ENCODE data around the gene TMEM248.
A peak's percentile ranks its signal among the peaks of the same experiment; 100 is the strongest.
"Not testable (repeated sequence)": the region's sequence is repeated elsewhere in the genome, so short reads cannot be mapped to it uniquely, and the experiment has no call there.

TMEM248 gene

DNA sequence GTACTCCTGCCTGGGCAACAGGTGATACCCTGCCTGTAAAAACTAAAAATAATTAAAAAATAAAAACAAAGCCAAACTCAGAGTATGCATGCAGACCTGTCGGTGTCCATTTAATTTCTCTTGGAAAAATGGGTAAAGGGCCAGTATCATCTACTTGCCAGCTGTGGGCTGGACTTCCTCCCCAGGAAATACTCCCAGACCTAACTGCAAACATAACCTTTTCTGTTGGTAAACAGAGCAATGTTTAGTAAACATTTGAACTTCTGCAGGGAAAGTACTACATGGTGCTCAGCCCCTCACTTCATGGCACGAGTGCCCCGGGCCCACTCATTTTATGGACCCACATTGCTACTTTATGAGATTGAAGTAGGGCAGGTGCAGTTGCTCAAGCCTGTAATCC lies 10.2 kb upstream of the TMEM248 start:
- DNase-seq, result no peak

DNA sequence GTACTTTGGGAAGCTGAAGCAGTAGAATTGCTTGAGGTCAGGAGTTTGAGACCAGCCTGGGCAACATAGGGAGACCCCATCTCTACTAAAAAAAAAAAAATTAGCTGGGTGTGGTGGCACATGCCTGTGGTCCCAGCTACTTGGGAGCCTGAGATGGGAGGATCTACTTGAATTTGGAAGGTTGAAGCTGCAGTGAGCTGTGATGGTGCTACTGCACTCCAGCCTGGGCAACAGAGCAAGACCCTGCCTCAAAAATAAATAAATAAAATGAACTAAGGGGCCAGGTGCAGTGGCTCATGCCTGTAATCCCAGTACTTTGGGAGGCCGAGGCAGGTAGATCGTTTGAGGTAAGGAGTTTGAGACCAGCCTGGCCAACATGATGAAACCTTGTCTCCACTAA lies 9.8 kb upstream of the TMEM248 start:
- DNase-seq, result not testable (repeated sequence)

DNA sequence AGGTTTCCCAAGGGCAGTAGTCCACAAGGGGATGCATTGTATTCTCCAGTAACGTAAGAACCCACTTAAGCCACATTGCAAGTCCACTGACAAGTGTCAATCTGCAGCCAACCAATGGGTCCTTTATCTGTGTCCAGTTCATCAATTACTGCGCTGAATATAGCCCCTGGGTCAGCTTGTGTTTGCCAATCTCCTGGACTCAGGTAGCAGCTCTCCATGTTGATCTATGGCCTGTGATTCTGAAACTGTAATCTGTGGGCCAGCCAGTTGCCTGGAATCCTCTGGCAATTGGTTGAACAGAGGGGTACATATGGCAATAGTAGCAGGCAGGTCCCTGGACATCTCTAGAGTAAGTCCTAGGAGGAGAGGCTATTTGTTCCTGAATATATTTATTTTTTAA lies 8.8 kb upstream of the TMEM248 start:
- no peak for DNase-seq

DNA sequence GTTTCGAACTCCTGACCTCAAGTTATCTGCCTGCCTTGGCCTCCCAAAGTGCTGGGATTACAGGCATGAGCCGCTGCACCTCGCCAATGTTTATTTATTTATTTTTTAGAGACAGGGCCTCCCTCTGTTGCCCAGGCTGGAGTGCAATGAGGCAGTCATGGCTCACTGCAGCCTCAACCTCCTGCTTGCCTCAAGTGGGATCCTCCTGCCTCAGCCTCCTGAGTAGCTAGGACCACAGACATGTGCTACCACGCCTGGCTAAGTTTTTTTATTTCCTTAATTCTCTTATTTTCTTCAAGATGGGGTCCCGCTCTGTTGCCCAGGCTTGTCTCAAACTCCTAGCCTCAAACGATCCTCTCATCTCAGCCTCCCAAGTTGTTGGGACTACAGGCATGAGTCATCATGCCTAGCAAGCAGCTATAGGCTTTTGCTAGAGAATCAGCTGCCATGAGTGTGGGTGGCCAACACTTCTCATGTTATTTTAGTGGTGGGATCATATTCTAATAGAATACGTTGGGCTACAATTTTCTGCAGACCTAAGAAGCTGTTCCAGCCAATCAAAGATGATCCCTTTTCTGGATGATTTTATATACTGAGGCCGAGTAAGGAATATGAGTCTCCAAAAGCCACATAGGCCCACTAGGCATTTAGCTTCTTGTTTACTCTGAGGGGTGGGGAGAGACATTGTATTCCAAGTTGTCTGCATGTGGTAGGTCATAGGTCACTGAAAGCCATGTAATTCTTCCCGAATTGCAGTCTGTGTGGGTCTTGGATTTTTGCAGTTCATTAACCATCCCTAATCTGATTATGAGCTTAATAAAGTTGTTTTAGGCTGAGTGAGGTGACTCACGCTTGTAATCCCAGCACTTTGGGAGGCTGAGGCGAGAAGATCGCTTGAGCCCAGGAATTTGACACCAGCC lies 7.6 kb upstream of the TMEM248 start:
- DNase-seq, result no peak

DNA sequence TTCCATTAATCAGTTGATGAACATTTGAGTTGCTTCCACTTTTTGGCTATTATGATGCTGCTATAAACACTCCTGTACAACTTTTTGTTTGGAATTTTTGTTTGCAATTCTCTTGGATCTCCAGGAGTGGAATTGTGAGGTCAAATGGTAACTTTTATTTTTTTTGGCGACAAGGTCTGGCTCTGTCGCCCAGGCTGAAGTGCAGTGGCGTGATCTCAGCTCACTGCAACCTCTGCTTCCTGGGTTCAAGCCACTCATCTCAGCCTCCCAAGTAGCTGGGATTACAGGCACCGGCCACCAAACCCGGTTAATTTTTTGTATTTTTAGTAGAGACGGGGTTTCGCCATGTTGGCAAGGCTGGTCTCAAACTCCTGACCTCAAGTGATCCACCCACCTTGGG lies 3.1 kb upstream of the TMEM248 start:
- DNase-seq, result not testable (repeated sequence)

DNA sequence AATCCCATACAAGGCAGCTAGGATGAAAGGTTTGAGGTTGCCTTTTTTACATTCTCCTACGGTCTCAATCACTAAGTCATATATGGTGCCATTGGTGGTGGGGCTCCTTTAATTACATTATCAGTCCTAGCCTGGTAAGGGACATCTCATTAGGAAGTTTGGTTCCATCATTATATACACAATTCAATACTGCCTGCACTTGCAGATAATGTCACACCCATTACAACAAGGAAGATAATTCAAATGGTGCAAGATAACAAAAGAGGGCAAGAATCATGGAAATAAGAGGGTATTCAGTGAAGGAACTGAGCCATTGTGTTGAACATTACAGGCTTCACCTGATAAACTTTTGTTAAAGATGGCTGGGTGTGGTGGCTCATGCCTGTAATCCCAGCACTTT lies 1.7 kb upstream of the TMEM248 start:
- no peak for DNase-seq

DNA sequence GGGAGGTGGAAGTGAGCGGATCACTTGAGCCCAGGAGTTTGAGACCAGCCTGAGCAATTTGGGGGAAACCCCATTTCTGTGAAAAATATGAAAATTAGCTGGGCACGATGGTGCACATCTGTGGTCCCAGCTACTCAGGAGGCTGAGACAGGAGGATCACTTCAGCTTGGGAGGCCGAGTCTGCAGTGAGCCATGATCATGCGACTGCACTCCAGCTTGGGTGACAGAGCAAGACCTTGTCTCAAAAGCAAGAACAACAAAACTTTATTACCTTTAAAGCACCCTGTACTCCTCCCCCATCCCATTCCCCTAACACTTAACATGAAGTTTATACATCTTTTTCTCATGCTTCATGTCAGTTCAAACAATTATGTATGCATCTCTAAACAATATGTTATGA lies 1.3 kb upstream of the TMEM248 start:
- DNase-seq, result no peak

DNA sequence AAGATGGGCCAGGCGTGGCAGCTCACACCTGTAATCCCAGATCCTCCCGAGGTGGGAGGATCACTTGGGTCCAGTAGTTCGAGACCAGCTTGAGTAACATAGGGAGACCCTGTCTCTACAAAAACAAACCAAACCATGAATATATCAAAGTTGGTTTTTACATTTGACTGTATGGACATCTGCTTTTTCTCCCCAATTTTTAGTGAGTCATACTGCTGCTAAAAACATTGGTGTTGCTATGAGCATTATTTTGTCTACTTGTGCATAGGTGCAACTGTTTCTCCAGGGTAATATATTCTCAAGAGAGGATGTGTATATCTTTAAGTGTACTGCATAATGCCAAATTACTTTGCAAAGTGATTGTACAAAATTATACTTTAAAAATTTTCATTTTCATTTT lies 769 bp upstream of the TMEM248 start:
- DNase-seq, result no peak

DNA sequence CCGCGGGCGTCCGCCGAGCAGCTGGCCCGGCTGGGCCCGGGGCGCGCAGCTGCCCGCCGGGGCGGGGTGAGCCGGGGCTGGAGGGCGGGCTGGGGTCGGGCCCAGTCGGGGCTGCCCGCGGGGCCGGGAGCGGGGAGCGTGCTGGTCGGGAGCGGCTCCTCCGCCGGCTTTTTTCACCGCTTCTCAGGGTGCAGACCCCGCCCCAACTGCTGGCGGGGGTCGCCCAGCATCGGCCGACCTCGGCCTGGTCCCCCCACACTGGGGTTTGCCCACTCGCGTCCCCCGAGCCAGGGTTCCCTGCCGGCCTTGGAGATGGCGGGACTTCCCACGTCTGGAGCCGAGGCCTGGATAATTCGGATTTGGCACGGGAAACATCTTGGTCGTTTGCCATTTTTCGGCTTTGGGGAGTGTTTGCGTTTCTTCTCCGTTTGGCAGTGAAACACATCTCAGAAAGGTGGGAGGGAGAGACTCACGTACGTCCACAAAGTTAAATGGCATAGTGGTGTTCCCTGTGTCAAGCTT lies 432 bp downstream of the TMEM248 start:
- no peak for DNase-seq

DNA sequence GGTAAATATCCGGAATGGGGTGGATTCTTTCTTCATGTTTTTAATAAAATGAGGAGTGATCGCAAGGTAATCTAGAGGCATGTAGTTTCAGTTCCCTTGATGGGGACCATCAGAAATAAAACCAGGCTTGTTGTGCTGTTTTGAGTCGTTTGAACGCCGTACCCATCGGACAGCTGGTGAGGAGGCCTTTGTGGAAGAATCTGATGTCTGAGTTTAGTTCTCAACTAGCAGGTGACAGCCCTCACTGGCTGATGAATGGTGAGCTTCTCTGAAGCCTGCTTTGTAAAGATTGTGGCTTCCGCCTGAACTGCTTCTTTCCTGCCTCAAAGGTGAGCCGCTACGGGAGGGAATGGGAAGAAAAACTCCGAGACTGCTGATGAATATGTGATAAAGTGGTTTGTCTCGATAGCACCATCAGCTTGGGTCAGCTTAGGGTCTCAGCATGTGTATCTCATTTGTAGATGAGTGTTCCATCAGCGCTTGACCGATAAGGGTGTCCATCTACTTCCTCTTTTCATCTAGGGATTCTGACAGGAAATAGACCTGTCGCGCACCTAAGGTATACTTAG lies 977 bp downstream of the TMEM248 start:
- DNase-seq, result peak in 1 of 2 experiments; percentile 6

DNA sequence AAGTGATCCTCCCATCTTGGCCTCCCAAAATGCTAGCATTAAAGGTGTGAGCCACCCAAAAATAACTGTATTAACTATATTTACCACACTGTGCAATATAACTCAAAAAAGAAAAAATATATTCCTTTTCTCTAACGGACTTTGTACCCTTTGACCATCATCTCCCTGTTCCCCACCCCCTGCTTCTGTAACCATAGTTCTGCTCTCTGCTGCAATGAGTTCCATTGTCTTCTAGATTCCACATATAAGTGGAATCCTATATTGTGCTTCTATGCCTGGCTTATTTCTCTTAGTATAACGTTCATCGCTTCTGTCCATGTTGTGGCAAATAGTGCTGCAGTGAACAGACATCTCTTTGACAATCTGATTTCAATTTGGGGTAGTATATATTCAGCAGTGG lies 4.2 kb downstream of the TMEM248 start:
- DNase-seq, result no peak

DNA sequence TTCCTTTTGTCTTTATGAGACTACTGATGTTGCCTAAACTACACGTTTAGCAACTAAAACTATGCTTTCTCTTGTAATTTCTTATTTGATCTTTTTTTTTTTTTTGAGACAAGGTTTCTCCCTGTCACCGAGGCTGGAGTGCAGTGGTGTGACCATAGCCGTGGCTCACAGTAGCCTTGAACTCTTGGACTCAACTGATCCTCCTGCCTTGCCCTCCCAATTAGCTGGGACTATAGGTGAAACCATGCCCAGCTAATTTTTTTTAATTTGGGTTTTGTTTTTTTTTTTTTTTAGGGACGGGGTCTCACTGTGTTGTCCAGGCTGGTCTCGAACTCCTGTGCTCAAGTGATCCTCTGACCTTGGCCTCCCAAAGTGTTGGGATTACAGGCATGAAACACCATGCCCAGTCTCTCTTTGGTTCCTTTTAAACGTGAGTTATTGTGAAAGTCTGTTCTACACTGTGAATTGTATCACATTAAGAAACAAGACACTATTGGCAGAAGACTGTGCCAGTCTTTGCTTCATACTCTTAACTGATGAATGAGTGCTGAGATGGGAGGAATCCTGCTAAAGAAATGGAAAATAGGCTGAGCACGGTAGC lies 6.4 kb downstream of the TMEM248 start:
- no peak for DNase-seq

DNA sequence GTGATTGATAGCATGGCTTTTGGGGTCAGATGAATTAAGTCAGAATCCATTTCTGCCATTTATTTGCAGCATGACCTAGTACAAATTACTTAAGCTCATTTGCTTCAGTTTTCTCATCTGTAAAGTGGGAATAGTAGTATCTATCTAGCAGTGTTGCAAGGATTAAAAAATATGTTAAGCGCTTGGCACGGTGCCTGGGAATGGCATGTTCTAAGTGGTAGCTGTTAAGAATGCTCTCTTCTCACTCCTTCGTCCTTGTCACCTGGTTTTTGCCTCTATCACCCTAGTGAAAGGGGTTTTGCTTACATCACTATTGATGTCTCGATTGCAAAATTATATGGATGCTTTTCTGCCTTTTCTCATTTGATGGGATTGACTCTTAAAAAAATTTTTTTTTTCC lies 7.4 kb downstream of the TMEM248 start:
- no peak for DNase-seq

DNA sequence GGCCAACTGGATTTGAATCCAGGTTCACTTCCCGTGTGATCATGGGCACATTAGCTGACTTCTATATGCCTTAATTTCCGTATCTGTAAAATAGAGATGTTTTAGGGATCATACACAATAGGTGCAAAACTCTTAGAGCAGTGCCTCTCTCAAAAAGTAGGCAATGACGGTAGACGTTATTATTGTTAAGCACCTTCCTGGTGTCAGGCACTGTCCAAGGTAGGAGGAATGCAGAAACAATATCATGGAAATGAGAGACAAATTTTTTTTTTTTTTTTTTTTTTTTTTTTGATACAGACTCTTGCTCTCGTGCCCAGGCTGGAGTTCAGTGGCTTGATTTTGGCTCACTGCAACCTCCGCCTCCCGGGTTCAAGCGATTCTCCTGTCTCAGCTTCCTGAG lies 8.1 kb downstream of the TMEM248 start:
- DNase-seq, result no peak

DNA sequence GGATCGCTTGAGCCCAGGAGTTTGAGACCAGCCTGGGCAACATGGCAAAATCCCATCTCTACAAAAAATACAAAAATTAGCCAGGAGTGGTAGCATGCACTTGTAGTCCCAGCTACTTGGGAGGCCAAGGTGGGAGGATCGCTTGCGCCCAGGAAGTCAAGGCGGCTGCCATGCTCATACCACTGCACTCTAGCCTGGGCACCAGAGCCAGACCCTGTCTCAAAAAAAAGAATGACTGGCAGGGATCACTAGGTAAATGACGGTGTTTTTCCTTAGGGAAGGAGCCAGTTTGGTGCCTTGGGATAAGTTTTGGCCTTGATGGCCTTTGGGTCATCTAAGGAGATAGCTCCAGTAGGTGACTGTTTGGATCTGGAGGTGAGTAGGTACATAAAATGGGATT lies 8.9 kb downstream of the TMEM248 start:
- DNase-seq, result no peak

DNA sequence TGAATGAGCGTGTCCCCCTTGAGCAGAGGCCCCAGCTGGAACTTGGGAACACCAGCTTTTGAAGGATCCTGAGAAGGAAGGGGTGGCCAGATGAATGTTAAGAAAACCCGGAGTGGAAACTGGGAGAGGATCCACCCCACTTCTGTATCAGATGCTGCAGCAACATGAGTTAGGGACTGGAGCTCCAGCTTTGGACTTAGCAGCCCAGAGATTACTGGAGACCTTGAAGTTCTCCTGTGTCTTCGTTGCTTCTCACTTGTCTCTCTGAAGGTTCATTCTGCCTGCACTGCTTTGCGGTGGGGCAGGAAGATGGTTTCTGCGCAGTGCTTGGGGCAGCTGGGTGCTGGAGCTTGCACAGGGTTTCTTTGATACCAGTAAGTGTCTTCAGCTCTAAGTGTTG lies 9.3 kb downstream of the TMEM248 start:
- no peak for DNase-seq

DNA sequence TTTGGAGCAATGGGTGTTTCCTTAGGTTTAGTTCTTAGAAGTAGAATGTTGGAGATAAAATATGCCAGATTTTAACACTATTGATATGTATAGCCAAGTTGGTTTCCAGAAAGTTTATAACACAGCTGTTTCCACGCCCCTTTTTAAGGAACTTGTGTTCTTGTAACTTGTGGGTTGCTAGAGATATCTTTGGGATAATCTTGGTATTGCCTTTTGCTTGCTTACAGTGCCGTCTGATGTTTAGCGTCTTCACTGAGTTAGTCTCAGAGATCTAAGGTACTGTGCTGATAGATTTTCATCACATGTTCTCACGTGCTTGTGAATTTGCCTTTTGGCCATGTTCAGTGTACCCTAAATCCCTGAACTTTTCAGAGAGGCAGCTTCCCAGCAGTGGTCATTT lies 12.4 kb downstream of the TMEM248 start:
- no peak for DNase-seq

DNA sequence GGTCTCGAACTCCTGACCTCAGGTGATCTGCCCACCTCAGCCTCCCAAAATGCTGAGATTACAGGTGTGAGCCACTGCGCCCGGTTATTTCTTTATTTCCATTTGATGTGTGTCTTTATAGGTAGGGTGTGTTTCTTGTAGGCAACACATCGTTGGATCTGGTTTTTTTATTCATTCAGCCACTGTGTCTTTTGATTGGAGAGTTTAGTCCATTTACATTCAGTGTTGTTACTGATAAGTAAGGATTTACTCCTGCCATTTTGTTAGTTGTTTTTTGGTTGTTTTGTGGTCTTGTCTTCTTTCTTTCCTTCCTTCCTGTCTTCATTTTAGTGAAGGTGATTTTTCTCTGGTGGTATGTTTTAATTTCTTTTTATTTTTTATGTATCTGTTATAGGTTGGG lies 16.9 kb downstream of the TMEM248 start:
- DNase-seq, result no peak

DNA sequence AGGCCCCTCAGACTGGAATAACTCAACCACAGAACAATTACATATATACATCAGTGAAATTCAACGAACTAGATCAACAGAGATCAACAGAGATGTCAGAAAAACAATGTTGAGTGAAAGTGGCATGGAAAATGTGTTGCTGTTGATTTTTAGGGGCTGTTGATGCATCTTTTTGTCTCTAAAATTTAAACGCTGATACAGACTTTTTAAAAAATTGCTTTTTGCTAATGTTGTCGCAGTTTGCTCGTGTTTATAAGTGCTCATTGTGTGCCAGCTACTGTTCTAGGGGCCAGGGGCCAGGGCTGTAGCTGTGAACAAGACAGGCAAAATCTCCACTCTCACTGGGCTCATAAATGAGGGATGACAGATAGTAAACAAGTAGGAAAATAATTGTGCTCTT lies 18.3 kb downstream of the TMEM248 start:
- no peak for DNase-seq

DNA sequence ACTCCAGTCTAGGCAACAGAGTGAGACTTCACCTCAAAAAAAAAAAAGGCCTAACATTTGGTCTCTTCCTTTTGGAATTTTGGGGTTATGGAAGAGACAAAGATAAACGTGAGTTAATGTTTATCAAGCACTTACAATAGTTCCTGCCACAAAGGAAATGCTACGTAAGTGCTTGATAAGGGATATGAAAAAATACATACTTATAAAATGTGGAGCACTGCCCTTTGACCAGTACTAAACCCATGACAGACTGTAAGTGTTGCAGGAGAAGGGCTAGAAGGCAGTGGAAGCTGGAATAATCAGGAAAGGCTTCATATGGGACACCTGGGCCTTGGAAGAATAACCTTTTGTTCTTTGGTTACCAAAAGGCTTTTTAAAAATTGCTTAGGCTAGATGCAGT lies 25.5 kb downstream of the TMEM248 start:
- no peak for DNase-seq

DNA sequence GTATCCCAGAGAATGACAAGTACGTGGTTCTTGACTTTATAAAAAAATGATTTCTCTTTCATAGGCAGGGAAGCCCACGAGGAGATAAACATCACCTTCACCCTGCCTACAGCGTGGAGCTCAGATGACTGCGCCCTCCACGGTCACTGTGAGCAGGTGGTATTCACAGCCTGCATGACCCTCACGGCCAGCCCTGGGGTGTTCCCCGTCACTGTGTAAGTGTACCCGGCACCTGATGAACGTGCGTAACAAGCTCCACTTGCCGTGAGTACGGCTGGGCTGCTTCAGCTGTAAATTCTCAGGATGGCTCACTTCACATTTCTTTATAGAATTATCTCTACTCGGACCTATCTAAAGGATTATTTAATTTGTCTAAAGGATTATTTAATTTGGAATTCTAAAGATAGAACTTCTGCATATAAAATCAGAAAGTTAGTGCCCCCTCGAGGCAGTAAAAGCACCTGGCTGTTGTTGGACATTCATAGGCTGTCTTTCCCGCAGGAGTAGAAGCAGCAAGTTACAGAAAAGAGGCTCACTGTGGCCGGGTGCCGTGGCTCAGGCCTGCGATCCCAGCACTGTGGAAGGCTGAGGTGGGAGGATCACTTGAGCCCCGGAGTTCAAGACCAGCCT lies 27.6 kb downstream of the TMEM248 start:
- no peak for DNase-seq

DNA sequence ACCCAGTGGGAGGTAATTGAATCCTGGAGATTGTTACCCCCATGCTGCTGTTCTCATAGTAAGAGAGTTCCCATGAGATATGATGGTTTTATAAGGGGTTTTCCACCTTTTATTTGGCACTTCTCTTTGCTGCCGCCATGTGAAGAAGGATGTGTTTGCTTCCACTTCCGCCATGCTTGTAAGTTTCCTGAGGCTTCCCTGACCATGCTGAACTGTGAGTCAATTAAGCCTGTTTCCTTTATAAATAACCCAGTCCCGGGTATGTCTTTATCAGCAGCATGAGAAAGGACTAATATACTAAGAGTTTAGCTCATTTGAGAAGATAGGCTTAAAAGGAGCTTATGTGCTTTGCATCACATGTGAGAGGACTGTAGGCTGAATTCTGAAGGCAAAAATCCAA lies 29.3 kb downstream of the TMEM248 start:
- no peak for DNase-seq

DNA sequence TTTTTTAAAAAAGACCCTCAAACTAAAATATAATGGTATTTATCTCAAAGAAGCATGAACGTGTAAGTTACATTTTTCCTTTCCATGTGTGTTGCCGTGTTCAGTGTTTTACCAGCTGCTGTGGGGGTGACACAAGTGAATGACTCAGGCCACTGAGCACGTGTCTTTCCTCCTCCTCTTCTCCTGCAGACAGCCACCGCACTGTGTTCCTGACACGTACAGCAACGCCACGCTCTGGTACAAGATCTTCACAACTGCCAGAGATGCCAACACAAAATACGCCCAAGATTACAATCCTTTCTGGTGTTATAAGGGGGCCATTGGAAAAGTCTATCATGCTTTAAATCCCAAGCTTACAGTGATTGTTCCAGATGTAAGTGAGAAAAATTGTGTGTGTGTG lies 29.7 kb downstream of the TMEM248 start:
- DNase-seq, result no peak

Measured in activated CD4-positive, alpha-beta T cell treated with anti-CD3 and anti-CD28 coated beads, Interleukin-2, amount 50 U/mL, for 4 hours (primary cell).